HFFc6 (cell line): ENCODE data around the gene PRKG1. TPM values are rescaled to one million over a fixed set of nuclear protein-coding genes. Genes with fewer than 3 reads are reported as not detected.
"Not testable (repeated sequence)": the region's sequence is repeated elsewhere in the genome, so short reads cannot be mapped to it uniquely, and the experiment has no call there.

Experiments used
- DNase-seq: peaks from one replicate; pipeline ENCODE4 v3.0.0-alpha.2; 2018
- H3K27ac Mint-ChIP-seq: 2 replicates; pipeline ENCODE4 v1.8.0; 2020; ENCODE audit warnings: mild to moderate bottlenecking, mixed read lengths
- H3K27me3 Mint-ChIP-seq: 2 replicates; pipeline ENCODE4 v1.8.0; 2021; ENCODE audit warnings: mild to moderate bottlenecking, moderate library complexity, mixed read lengths; ENCODE audit not compliant: insufficient read depth
- H3K36me3 Mint-ChIP-seq: 2 replicates; pipeline ENCODE4 v1.8.0; 2021; ENCODE audit warnings: low read depth, mixed read lengths
- H3K4me1 Mint-ChIP-seq: 2 replicates; pipeline ENCODE4 v1.8.0; 2020; ENCODE audit warnings: low read depth, mixed read lengths
- H3K4me3 Mint-ChIP-seq: 2 replicates; pipeline ENCODE4 v1.8.0; 2020; ENCODE audit warnings: mild to moderate bottlenecking, moderate library complexity, mixed read lengths
- H3K9me3 Mint-ChIP-seq: 2 replicates; pipeline ENCODE4 v1.8.0; 2020; ENCODE audit warnings: mild to moderate bottlenecking, mixed read lengths
- CTCF ChIP-seq: fragments of 200-600 bp; sonication (generic); IDR thresholded peaks from 2 replicates; pipeline ENCODE4 v1.5.0; 2021; ENCODE audit warnings: antibody characterized with exemption, mild to moderate bottlenecking
- total RNA-seq, 6 experiments: library from RNA; stranded (reverse); fragmentation: NEBNext Ultra II Directional; extraction: Animal tissue kit (Norgen Biotek cat#: 25700); gene quantifications; 2 replicates in 1 of 6; 3 replicates in 5 of 6; pipeline ENCODE4 v1.2.3, GENCODE V29; 2021

Gene PRKG1
- total RNA-seq, 6 experiments from 2014 or later, result 9.3 to 10.1 (median 9.8) TPM

GRCh38 chr10:51569467-51569866, 495.2 kb downstream of the PRKG1 start:
- H3K4me3 Mint-ChIP-seq, result no peak overlapping the region
- no peaks in the 10 kb centered on the region for H3K36me3 Mint-ChIP-seq
- no peaks in the 10 kb centered on the region for H3K9me3 Mint-ChIP-seq

GRCh38 chr10:51574248-51575048, 500.2 kb downstream of the PRKG1 start:
- H3K9me3 Mint-ChIP-seq, result no peaks in the 10 kb centered on the region
- DNase-seq, result no peak
- H3K36me3 Mint-ChIP-seq, result no peaks in the 10 kb centered on the region
- no peak overlapping the region for H3K4me3 Mint-ChIP-seq
- no peak for TF ChIP-seq CTCF
- no peak overlapping the region for H3K27ac Mint-ChIP-seq
- H3K4me1 Mint-ChIP-seq, result 0 out of 2 replicates have a peak, but pooled peaks cover 5% of the 10 kb centered on the region
- no peaks in the 10 kb centered on the region for H3K27me3 Mint-ChIP-seq

More at GRCh38 chr10:51569467-51569866, 495.2 kb downstream of the PRKG1 start:
- Mint-ChIP-seq H3K27me3 (no peaks in the 10 kb centered on the region), H3K27ac (no peak overlapping the region), H3K4me1 (0 out of 2 replicates have a peak, but pooled peaks cover 5% of the 10 kb centered on the region)
- no peak for DNase-seq
- no peak for TF ChIP-seq CTCF

- H3K27me3 Mint-ChIP-seq, H3K36me3 Mint-ChIP-seq, H3K4me1 Mint-ChIP-seq, DNase-seq, H3K4me3 Mint-ChIP-seq, H3K9me3 Mint-ChIP-seq, H3K27ac Mint-ChIP-seq: not testable (repeated sequence)
Measured at GRCh38 chr10:51581196-51581595, 506.9 kb downstream of the PRKG1 start.

GRCh38 chr10:51583976-51584375, 509.7 kb downstream of the PRKG1 start:
- Mint-ChIP-seq H3K4me1 (no peaks in the 10 kb centered on the region), H3K9me3 (0 out of 2 replicates have a peak, but pooled peaks cover 4% of the 10 kb centered on the region), H3K4me3 (no peak overlapping the region), H3K27me3 (no peaks in the 10 kb centered on the region), H3K36me3 (no peaks in the 10 kb centered on the region), H3K27ac (no peak overlapping the region)
- no peak for DNase-seq
- no peak for TF ChIP-seq CTCF

- no peak for DNase-seq
- H3K36me3 Mint-ChIP-seq, result no peaks in the 10 kb centered on the region
- no peak overlapping the region for H3K4me3 Mint-ChIP-seq
- H3K9me3 Mint-ChIP-seq, result 0 out of 2 replicates have a peak, but pooled peaks cover 3% of the 10 kb centered on the region
- no peak overlapping the region for H3K27ac Mint-ChIP-seq
- no peak for TF ChIP-seq CTCF
- no peaks in the 10 kb centered on the region for H3K27me3 Mint-ChIP-seq
- no peaks in the 10 kb centered on the region for H3K4me1 Mint-ChIP-seq
Measured at GRCh38 chr10:51585742-51586141, 511.5 kb downstream of the PRKG1 start.

GRCh38 chr10:51588984-51589383, 514.7 kb downstream of the PRKG1 start:
- no peak for DNase-seq
- no peaks in the 10 kb centered on the region for H3K4me1 Mint-ChIP-seq
- H3K36me3 Mint-ChIP-seq, result no peaks in the 10 kb centered on the region
- no peaks in the 10 kb centered on the region for H3K27me3 Mint-ChIP-seq
- no peaks in the 10 kb centered on the region for H3K9me3 Mint-ChIP-seq
- no peak overlapping the region for H3K27ac Mint-ChIP-seq
- H3K4me3 Mint-ChIP-seq, result no peak overlapping the region
- TF ChIP-seq CTCF, result no peak
